Gastroesophageal sphincter (tissue), 3 donors: ENCODE data around the gene PROCA1.
"Not testable (repeated sequence)": the region's sequence is repeated elsewhere in the genome, so short reads cannot be mapped to it uniquely, and the experiment has no call there.

Experiments
- CTCF ChIP-seq, 4 experiments: fragments of 200-600 bp in 2 of 4; fragments of 450-650 bp in 2 of 4; sonication (generic) in 1 of 4; IDR thresholded peaks; one replicate each; pipeline ENCODE4 v1.5.1; 2017 to 2019; ENCODE audit warnings: antibody characterized with exemption in 4 of 4, mild to moderate bottlenecking in 2 of 4, moderate library complexity in 2 of 4
- POLR2A ChIP-seq, 2 donors: fragments of 450-650 bp; IDR thresholded peaks; one replicate each; pipeline ENCODE4 v1.6.1; 2017; ENCODE audit warnings: antibody characterized with exemption in 2 of 2, mild to moderate bottlenecking in 2 of 2, moderate library complexity in 1 of 2
- POLR2AphosphoS5 ChIP-seq: sonication (generic); formaldehyde crosslinking; IDR thresholded peaks from one replicate; pipeline ENCODE4 v1.6.1; 2017; ENCODE audit warnings: antibody characterized with exemption

DNA sequence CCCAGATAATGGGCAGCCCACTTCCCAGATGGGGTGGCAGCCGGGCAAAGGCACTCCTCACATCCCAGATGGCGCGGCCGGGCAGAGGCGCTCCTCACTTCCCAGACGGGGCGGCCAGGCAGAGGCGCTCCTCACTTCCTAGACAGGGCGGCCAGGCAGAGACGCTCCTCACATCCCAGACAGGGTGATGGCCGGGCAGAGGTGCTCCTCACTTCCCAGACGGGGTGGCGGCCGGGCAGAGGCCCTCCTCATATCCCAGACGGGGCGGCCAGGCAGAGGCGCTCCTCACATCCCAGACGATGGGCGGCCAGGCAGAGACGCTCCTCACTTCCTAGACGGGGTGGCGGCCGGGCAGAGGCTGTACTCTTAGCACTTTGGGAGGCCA lies 52.2 kb downstream of the PROCA1 start:
- TF ChIP-seq CTCF (IDR thresholded peaks at IDR 0.05); POLR2AphosphoS5; POLR2A (IDR thresholded peaks at IDR 0.05): not testable (repeated sequence)
